ENCODE data around the gene NAALAD2. TPM values are rescaled to one million over a fixed set of nuclear protein-coding genes. Genes with fewer than 3 reads are reported as not detected.
"Not testable (repeated sequence)": the region's sequence is repeated elsewhere in the genome, so short reads cannot be mapped to it uniquely, and the experiment has no call there.

The NAALAD2 gene
- polyA plus RNA-seq, 1 experiment: 0.64 TPM

- no peaks in the 10 kb centered on the region for H3K27me3 ChIP-seq (ENCODE audit: control insufficient read depth, insufficient read depth, low read length)
- no peak for TF ChIP-seq CTCF (IDR thresholded peaks at IDR 0.05; ENCODE audit: low read depth, low read length)
- H3K9me3 ChIP-seq (ENCODE audit: control insufficient read depth, insufficient read depth, low read length): no peaks in the 10 kb centered on the region
- ChIA-PET CTCF (no interaction called here), POLR2A (no interaction called here)
- DNase-seq (ENCODE audit: low read depth, low spot score): no peak
- H3K4me3 ChIP-seq (ENCODE audit: low read depth, low read length): no peak overlapping the region
- H3K27ac ChIP-seq (ENCODE audit: low read depth, low read length): no peak overlapping the region
Measured at GRCh38 chr11:90229791-90230190, 95.3 kb downstream of the NAALAD2 start.

GRCh38 chr11:90234977-90235376, 100.5 kb downstream of the NAALAD2 start:
- DNase-seq (ENCODE audit: low read depth, low spot score): no peak
- Histone ChIP-seq H3K4me3 (ENCODE audit: low read depth, low read length) (no peak overlapping the region), H3K27ac (ENCODE audit: low read depth, low read length) (no peak overlapping the region), H3K27me3 (ENCODE audit: control insufficient read depth, insufficient read depth, low read length) (no peaks in the 10 kb centered on the region), H3K9me3 (ENCODE audit: control insufficient read depth, insufficient read depth, low read length) (no peaks in the 10 kb centered on the region; the same call in 1 of the 2 replicates)
- ChIA-PET POLR2A (no interaction called here), CTCF (interaction anchor here (3.4 kb wide), 1 partner anchor 30 kb away, joined by 18 read pairs; no protein-coding TSS in a partner anchor)
- no peak for TF ChIP-seq CTCF (IDR thresholded peaks at IDR 0.05; ENCODE audit: low read depth, low read length)

DNA sequence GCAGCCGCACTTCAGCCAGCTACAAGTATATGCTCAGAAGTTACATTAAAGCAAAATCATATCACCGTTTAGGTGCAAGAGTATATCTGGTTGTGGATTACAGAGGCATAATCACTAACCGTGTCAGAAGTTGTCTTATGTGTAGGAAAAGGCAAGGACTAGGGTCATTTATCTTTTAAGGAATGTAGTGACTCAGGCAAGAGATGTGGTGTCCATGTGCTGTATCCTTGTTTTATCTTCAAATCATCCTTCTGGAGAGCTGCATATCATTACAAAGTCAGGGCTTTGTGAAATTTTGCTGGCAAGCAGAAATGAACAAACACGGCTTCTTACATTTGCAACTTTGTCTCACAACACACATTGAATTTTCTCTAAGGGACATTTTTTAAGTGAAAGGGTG, 101.1 kb downstream of the NAALAD2 start:
- Histone ChIP-seq H3K27ac (ENCODE audit: low read depth, low read length) (no peak overlapping the region), H3K27me3 (ENCODE audit: control insufficient read depth, insufficient read depth, low read length) (no peaks in the 10 kb centered on the region), H3K9me3 (ENCODE audit: control insufficient read depth, insufficient read depth, low read length) (no peaks in the 10 kb centered on the region; the same call in 1 of the 2 replicates), H3K4me3 (ENCODE audit: low read depth, low read length) (no peak overlapping the region)
- TF ChIP-seq CTCF (IDR thresholded peaks at IDR 0.05; ENCODE audit: low read depth, low read length): no peak
- POLR2A ChIA-PET: no interaction called here
- DNase-seq (ENCODE audit: low read depth, low spot score): no peak
- CTCF ChIA-PET: no interaction called here

DNA sequence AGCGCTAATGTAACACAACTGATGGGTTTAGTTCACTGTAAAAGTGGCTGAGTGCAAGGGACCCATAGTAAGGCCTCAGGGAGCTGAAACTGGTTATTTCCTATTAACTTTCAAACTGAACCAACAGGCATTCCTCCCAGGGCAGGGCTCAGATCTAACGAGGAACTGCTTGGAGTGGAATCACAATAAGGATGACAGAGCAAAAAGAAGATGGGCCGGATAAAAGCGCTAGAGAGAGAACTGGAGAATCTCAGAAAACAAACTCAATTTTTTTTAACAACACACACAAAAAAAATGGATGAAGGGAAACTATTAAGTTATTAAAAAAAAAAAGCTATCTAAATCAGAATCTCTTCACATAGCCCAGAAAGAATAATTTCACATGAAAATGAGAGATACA, 102.5 kb downstream of the NAALAD2 start:
- POLR2A ChIA-PET: no interaction called here
- Histone ChIP-seq H3K27ac (ENCODE audit: low read depth, low read length) (no peak overlapping the region), H3K9me3 (ENCODE audit: control insufficient read depth, insufficient read depth, low read length) (no peaks in the 10 kb centered on the region; the same call in 1 of the 2 replicates), H3K27me3 (ENCODE audit: control insufficient read depth, insufficient read depth, low read length) (no peaks in the 10 kb centered on the region), H3K4me3 (ENCODE audit: low read depth, low read length) (no peak overlapping the region)
- CTCF ChIA-PET: interaction anchor here (1.1 kb wide), 1 partner anchor 35 kb away, joined by 3 read pairs; no protein-coding TSS in a partner anchor
- TF ChIP-seq CTCF (IDR thresholded peaks at IDR 0.05; ENCODE audit: low read depth, low read length): no peak
- DNase-seq (ENCODE audit: low read depth, low spot score): no peak

DNA sequence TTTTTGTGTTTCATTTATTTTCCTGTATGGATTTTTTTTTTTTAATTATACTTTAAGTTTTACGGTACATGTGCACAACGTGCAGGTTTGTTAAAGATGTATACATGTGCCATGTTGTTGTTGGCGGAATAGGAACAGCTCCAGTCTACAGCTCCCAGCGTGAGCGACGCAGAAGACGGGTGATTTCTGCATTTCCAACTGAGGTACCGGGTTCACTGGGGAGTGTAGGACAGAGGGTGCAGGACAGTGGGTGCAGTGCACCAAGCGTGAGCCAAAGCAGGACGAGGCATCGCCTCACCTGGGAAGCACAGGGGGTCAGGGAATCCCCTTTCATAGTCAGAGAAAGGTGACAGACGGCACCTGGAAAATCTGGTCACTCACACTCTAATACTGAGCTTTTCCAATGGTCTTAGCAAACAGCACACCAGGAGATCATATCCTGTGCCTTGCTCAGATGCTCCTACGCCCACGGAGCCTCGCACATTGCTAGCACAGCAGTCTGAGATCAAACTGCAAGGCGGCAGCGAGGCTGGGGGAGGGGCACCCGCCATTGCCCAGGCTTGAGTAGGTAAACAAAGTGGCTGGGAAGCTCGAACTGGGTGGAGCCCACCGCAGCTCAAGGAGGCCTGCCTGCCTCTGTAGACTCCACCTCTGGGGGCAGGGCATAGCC, 105.6 kb downstream of the NAALAD2 start:
- H3K27ac ChIP-seq (ENCODE audit: low read depth, low read length); POLR2A ChIA-PET; H3K4me3 ChIP-seq (ENCODE audit: low read depth, low read length); H3K9me3 ChIP-seq (ENCODE audit: control insufficient read depth, insufficient read depth, low read length); CTCF ChIA-PET; DNase-seq (ENCODE audit: low read depth, low spot score); H3K27me3 ChIP-seq (ENCODE audit: control insufficient read depth, insufficient read depth, low read length): not testable (repeated sequence)
